Measurements from ENCODE around the gene KRTAP9-9. TPM values are rescaled to one million over a fixed set of nuclear protein-coding genes. Genes with fewer than 3 reads are reported as not detected.

Gene KRTAP9-9
- total and polyA plus RNA-seq, 2 of the 8 experiments (the other 6 are each of a cell fraction or from before 2014, with no cell fraction given), result not detected

DNA sequence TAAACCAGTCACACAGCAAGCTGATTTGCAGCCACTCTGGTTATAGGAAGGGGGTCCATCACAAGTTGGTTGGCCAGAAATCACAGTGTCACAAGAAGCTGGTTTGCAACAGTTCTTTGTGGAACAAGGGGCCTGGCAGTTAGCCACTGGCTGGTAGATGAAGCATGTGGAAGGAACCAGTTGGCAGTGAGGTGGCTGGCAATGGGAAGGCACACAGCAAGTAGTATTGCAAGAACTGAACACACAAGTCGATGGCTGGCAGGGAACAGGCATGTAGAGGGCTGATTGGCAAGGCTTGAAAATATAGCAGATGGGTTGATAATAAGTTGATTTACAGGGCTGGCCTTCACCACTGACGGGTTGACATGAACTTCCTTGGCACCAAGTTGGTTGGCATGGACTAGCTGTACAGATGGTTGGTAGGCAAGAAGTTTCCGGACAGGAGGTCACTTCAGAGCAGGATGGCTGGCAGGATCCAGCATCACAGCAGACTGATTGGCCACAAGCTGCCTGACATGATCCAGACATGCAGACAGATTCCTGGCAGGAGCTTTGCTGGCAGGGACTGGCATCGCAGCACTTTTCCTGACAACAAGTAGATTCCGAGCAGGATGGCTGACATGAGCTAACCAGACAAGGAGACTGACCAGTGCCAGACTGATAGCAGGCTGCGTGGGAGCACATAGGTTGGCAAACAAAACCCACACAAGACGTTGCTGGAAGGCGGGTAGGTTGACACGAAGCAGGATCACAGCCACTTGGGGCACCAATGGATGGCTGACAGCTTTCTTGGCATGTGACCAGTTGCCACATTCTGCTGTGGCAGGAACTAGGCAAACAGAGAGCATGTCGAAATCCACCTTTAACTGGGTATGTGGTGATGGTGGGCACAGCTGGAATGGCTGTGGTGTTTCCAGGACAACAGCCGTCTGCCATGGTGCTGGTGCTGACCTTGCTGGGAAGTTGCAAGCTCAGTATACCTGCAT is 47.0 kb downstream of the KRTAP9-9 start, which contains the start of gene KRTAP29-1 (continued):
- TF ChIP-seq SRF (IDR thresholded peaks at IDR 0.05; ENCODE audit: low read depth, low read length) (no peak), EZH2 (IDR thresholded peaks at IDR 0.05; ENCODE audit: low read depth, low read length, severe bottlenecking) (no peak), ASH2L (IDR thresholded peaks at IDR 0.05; ENCODE audit: low read length) (no peak), CHD1 (IDR thresholded peaks at IDR 0.05; ENCODE audit: low read depth, low read length) (no peak), KDM5A (IDR thresholded peaks at IDR 0.05; ENCODE audit: low read length) (no peak), BCL11A (IDR thresholded peaks at IDR 0.05; ENCODE audit: low read depth in 2 of 2, low read length in 2 of 2) (no peak)

Measured in H1 (cell line).